RWPE1 (cell line): ENCODE results near the gene RSAD2.

Source experiments
- CTCF ChIA-PET: fragments of 350-600 bp; sonication (Branson Sonifier 250); formaldehyde crosslinking; extraction: SDS; loops from one replicate; lab custom pipeline; 2021; lab: Yijun Ruan, JAX
- POLR2A ChIA-PET: fragments of 400-600 bp; formaldehyde crosslinking; extraction: SDS; loops from one replicate; lab custom pipeline; 2020; ENCODE audit warnings: antibody characterized with exemption; ENCODE audit not compliant: low non-redundant PET; lab: Yijun Ruan, JAX
- DNase-seq: peaks from one replicate; pipeline ENCODE4 v3.0.0; 2012; ENCODE audit warnings: low spot score
- H3K27ac ChIP-seq: fragments of 450-650 bp; 2 replicates; pipeline ENCODE4 v1.5.1; 2017
- TF ChIP-seq, protein P1 (sequence below): fragments of 450-650 bp; conservative IDR thresholded peaks from 2 replicates; pipeline ENCODE4 v1.5.1; 2017; ENCODE audit warnings: low read depth, mild to moderate bottlenecking

Gene RSAD2

DNA sequence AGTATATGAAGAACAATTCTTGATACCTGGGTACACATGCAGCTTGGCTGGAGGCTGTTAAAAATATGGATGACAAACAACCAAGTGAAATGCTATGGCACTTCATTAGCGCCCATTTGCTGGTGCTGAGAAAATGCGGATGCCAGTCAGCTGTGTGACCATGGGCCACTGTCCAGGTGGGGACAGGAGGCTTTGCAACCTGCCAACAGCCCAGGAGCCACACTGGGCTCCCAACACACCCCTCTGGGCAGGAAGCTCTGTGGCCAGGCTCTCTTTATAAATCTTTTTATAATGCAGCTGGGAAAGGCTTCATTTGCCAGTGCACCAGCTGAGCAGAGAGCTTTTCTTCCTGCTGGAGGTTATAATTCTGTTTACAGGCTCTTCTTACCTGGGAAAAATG is 59.6 kb downstream of the RSAD2 start:
- ChIA-PET POLR2A (no interaction called here), CTCF (no interaction called here)
- DNase-seq: no peak
- H3K27ac ChIP-seq: no peak overlapping the region
- TF ChIP-seq, protein P1, sequence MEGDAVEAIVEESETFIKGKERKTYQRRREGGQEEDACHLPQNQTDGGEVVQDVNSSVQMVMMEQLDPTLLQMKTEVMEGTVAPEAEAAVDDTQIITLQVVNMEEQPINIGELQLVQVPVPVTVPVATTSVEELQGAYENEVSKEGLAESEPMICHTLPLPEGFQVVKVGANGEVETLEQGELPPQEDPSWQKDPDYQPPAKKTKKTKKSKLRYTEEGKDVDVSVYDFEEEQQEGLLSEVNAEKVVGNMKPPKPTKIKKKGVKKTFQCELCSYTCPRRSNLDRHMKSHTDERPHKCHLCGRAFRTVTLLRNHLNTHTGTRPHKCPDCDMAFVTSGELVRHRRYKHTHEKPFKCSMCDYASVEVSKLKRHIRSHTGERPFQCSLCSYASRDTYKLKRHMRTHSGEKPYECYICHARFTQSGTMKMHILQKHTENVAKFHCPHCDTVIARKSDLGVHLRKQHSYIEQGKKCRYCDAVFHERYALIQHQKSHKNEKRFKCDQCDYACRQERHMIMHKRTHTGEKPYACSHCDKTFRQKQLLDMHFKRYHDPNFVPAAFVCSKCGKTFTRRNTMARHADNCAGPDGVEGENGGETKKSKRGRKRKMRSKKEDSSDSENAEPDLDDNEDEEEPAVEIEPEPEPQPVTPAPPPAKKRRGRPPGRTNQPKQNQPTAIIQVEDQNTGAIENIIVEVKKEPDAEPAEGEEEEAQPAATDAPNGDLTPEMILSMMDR: no peak

DNA sequence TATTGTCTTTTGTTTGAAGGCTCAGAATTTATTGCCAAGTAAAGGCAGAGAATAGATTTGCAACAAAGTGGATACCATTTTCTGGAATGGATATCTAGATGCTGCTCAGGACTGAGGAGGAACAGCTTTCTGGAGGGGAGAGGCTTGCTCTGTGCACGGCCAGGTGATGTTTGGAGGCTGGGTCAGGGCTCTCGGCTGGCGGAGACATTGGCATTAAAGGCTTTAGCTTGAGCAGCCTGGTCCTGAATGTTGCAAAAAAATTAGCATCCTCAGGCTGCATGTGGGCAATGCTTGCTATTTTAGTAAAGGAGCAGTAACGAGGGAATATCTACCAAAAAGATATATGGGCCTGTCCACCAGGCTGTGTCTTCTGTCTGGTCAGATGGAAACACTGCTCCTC is 60.0 kb downstream of the RSAD2 start:
- H3K27ac ChIP-seq: no peak overlapping the region
- POLR2A ChIA-PET: no interaction called here
- TF ChIP-seq, protein P1: no peak
- DNase-seq: no peak
- CTCF ChIA-PET: no interaction called here

DNA sequence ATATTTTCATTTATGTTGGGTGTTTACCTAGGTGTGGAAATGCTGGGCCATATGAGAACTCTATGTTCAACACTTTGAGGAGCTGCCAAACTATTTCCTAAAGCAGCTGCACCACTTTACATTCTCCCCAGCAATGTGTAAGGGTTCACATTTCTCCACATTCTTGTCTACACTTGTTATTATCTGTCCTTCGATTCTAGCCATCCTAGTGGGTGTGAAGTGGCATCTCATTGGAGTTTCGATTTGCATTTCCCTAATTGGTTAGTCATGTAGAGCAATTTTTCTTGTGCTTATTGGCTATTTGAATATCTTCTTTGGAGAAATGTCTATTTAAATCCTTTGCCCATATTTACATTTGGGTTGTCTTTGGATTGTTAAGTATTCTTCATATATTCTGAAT is 61.5 kb downstream of the RSAD2 start:
- CTCF ChIA-PET: interaction anchor here (0.6 to 0.7 kb wide), 2 partner anchors 14 to 1724 kb away, joined by 3 to 5 read pairs; no protein-coding TSS in a partner anchor
- no peak overlapping the region for H3K27ac ChIP-seq
- TF ChIP-seq, protein P1: no peak
- POLR2A ChIA-PET: no interaction called here
- DNase-seq: no peak

- ChIA-PET CTCF (no interaction called here), POLR2A (no interaction called here)
- no peak overlapping the region for H3K27ac ChIP-seq
- DNase-seq: no peak
- TF ChIP-seq, protein P1: no peak
Measured at GRCh38 chr2:6940820-6941219, 63.2 kb downstream of the RSAD2 start.

DNA sequence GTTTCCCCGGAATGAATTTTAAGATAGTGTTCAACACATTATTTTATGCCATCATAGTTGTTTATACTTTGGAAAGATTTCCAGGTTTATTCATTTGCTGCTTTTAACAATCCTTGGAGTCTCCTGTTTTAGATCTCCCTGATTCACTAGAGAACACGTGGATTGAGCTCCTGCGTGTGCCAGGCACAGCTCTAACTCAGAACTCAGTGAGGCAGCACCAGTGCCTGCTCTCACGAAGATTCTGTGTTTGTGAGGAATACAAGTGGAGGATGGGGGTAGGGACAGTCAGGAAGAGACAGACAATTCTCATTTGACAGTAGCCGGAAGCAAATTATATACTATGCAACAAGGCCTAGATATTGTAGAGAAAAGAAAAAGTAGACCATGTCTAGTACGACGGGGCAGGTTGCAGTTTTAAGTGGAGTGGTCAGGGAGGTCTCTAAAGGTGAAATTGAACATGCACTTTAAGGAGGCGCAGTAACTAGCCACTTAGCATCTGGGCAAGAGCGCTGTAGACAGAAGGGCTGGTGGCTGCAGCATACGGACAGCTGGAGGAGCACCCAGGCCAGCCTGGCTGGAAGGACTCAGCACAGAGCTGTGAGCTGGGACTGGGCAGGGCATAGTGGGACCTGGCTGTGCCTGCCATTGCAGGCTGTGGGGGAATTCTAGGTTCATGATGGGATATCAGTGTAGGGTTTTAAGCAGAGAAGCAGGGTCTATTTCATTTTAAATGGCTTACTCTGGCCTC is 63.9 kb downstream of the RSAD2 start:
- no peak overlapping the region for H3K27ac ChIP-seq
- TF ChIP-seq, protein P1: no peak
- POLR2A ChIA-PET: no interaction called here
- CTCF ChIA-PET: interaction anchor here (0.6 kb wide), 1 partner anchor 1177 kb away, joined by 6 read pairs; no protein-coding TSS in a partner anchor
- no peak for DNase-seq

DNA sequence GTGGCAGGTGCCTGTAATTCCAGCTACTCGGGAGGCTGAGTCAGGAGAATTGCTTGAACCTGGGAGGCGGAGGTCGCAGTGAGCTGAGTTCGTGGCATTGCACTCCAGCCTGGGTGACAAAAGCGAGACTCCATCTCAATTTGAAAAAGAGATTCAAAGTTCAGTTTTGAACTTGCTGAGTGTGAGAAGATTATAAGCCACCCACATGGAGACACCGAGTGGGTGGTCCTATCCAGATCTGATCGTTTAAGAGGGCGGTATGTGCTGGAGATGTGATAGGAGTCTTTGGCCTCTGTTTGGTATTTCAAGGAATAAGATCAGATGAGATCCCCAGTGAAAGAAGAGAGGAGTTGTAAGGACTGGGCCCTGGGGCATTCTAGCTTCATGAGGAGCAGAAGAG is 65.3 kb downstream of the RSAD2 start:
- DNase-seq: no peak
- ChIA-PET CTCF (no interaction called here), POLR2A (no interaction called here)
- no peak overlapping the region for H3K27ac ChIP-seq
- TF ChIP-seq, protein P1: no peak
